NB4 (cell line): ENCODE data around the gene TUT1.

Experiments
- DNase-seq: peaks from one replicate; pipeline ENCODE4 v3.0.0; 2010; ENCODE audit warnings: low read depth
- H3K4me3 ChIP-seq: one replicate; pipeline ENCODE4 v1.5.1; 2011; ENCODE audit warnings: mild to moderate bottlenecking, low read depth, low read length, moderate library complexity
- MYC ChIP-seq: IDR thresholded peaks from 2 replicates; pipeline ENCODE4 v1.6.1; 2011; ENCODE audit warnings: low read depth, low read length
- POLR2A ChIP-seq: IDR thresholded peaks from 2 replicates; pipeline ENCODE4 v1.6.1; 2011; ENCODE audit warnings: mild to moderate bottlenecking; ENCODE audit not compliant: insufficient read length; ENCODE audit errors: extremely low read depth
- TF ChIP-seq, protein P1 (sequence below): IDR thresholded peaks from one replicate; pipeline ENCODE4 v1.5.1; 2012; ENCODE audit warnings: low read depth, low read length
- TF ChIP-seq, protein P2 (sequence below): IDR thresholded peaks from 2 replicates; pipeline ENCODE4 v1.6.1; 2011; ENCODE audit warnings: low read depth, low read length

TUT1 gene

DNA sequence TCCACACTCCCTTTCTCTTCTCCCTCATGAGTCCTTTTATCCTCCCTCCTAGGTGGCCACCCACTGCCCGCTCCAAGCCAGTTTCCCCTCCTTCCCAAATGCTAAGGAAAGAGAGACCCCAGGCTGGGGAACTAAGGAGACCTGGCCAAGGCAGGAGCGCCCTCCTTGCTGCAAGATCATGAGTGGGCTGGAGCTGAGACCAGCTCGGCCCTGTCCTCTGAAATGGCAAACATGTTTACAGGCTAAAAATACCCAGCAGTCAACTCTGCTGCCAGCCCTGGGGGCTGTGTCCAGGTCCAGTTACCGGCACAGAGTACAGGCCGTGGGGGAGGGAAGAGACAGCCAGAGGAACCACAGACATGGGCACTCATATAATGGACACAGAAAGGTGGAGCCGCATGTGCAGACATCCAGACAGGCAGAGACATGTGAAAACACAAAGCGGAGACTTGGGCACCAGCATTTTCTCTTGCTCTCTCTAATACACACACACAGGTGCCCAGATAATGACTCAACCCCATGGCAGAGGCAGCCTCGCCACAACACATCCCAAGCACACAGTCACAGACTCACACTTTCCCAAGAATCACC is 43.5 kb downstream of the TUT1 start:
- TF ChIP-seq, protein P1, sequence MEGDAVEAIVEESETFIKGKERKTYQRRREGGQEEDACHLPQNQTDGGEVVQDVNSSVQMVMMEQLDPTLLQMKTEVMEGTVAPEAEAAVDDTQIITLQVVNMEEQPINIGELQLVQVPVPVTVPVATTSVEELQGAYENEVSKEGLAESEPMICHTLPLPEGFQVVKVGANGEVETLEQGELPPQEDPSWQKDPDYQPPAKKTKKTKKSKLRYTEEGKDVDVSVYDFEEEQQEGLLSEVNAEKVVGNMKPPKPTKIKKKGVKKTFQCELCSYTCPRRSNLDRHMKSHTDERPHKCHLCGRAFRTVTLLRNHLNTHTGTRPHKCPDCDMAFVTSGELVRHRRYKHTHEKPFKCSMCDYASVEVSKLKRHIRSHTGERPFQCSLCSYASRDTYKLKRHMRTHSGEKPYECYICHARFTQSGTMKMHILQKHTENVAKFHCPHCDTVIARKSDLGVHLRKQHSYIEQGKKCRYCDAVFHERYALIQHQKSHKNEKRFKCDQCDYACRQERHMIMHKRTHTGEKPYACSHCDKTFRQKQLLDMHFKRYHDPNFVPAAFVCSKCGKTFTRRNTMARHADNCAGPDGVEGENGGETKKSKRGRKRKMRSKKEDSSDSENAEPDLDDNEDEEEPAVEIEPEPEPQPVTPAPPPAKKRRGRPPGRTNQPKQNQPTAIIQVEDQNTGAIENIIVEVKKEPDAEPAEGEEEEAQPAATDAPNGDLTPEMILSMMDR: no peak
- TF ChIP-seq, protein P2, sequence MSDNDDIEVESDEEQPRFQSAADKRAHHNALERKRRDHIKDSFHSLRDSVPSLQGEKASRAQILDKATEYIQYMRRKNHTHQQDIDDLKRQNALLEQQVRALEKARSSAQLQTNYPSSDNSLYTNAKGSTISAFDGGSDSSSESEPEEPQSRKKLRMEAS: no peak
- no peak for TF ChIP-seq POLR2A
- TF ChIP-seq MYC: no peak
- DNase-seq: no peak
- H3K4me3 ChIP-seq: no peak overlapping the region

DNA sequence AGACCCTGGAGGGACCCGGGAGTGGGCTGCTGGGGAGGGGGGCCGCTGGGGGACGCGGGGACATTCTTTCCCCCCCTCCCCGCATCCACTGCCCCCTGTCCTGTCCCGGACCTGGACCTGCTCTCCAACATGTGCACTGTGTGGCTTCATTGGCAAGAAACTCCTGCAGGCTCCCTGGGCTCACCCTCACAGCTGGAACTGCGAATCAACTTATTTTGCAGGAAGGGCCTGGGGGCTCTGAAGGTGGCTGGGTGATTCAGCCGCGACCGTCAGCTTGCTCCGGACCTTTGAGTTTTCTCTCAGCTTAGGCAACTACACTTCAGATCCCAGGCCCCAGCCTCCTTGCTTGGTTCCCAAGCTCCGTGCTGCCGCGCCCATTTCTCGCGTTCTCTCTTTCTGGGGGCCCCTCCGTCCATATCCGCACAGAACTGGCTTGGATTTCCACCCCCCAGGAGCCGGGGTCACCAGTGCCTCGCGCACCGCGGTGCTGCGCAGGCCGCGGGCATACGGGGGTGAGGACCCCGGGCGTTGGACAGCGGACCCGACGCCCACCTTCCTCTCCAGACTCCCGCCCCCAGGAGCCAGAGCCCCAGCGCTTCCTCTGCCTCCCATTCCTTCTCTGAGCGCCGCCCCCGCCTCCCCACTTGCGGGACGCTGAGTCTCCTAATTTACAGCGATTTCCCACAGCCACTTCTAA is 44.2 kb downstream of the TUT1 start:
- TF ChIP-seq POLR2A (no peak), MYC (no peak)
- TF ChIP-seq, protein P2: no peak
- TF ChIP-seq, protein P1: no peak
- DNase-seq: peak; percentile 81
- peak overlapping the region; percentile 57 for H3K4me3 ChIP-seq

DNA sequence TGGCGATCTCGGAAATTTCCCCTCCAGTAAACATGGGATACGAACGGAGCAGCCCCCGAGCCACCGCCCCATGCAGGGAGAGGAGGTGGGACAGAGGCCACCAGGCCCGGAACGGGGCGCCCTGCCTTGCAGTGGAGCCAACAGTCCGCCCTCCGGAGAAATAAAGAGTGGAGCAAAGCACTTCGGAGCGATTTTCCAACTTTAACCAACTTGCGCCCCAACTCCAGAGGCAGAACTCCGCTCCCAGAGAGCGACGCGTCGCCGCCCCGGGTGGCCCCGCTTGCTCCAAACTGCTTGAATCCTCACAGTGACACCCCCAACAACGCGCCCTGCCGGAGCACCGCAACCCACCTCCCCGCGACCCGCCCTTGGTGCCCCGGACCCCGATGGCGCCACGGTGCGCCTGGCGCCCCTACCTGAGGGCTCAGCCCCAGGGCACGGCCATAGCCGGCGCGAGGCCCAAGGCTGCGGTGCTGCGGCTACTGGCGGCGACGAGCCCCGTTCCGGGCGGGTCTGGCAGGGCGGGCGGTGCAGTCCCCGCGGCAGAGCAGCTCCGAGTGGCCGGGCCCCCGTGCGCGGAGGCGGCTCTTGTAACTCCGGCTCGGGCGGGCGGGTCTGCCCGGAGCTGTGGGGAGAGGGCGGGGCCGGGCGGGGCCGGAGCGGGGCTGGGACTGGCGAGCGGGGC is 44.9 kb downstream of the TUT1 start, which contains the start of gene AHNAK:
Gene AHNAK, minus strand, starts transcription at position 563 of the 685 bp plus-strand sequence. CDS start 10,708 bp downstream, outside the sequence.
- peak within 1 kb of the TSS; percentile 83 for H3K4me3 ChIP-seq
- DNase-seq: peak; percentile 90
- TF ChIP-seq, protein P2: no peak
- TF ChIP-seq POLR2A: peak; percentile 65

DNA sequence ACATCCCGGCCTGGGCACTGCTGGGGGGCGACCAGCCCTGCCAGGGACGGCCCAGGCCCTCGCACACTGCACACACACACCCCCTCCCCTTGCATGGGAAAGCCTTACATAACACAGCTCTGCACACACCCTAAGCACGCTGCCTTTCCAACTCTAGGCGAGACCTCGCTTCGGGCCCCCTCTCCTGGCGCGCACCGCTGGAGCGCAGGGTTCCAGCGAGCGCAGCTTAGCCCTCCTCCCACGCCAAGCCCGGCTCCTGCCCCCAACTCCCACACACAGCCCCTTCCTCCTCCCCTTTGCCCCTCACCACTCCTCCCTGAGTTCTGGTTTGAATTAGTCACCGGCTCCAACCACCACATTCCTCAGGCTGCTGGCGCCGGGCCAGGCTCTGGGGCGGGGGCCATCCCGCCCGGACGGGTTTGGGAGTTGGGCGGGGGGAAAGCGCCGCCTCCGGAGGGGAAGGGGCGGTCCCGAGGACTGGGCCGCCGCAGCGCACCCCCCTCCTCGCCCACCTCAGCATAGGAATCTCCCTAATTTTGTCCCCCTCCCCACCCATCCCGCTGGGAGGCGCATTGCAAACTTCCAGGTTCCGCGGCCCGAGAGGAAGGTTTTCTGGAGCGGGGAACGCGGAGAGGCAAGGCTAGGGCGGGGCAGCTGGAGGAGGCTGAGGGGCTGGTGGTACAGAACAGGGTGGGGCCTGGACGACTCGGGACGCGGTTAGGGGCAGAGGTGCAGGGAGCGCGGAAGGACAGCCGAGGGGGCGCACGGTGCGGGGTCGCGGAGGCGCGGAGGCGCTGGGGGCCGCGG is 45.7 kb downstream of the TUT1 start:
- peak; percentile 99 for DNase-seq
- peak overlapping the region; percentile 83 for H3K4me3 ChIP-seq
- TF ChIP-seq, protein P1: peak; percentile 6
- TF ChIP-seq POLR2A (no peak), MYC (peak; percentile 93)
- TF ChIP-seq, protein P2: peak; percentile 87

DNA sequence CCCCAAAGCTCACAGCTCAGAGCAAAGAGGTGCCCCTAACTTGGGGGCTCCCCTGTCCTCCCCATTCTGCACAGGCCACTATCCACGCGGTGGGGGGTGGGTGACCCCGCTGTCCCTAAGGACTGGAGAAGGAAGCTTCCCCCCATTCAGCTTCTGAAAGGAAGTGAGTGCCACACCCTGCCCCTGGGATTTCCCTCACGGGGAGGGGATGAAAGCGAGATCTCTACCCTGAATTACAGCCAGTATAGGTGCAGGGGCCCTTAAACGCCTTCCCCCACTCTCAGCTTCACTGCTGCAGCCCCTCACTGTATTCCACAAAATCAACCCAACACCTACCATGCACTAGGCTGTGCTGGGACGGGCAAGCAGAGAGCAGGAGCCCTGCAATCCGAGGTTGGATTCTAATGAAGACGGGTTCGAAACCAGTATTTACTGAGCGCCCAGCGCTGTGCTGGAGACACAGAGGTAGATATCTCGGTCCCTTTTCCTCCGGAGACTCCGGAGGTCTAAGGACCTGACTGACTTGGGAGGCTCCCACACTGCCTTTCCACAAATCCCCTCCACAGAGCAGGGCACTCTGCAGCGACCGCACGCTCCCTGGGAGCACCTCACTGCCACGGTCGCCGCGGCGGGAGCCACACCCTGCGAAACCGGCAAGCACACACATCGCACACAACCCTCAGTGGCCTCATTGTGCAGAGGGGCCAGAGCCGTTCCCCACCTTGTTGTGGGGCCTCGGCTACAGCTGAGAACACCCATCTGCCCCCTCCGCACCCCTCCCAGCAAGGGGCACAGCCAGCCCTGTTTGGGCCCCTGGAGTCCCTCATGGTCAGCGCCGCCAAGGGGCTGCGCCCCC is 46.5 kb downstream of the TUT1 start:
- H3K4me3 ChIP-seq: peak overlapping the region; percentile 83
- peak; percentile 75 for DNase-seq
- no peak for TF ChIP-seq MYC
- TF ChIP-seq, protein P2: peak; percentile 16; the same call in 1 of the 2 replicates
